H9 (cell line): ENCODE data around the gene NFRKB. TPM values are rescaled to one million over a fixed set of nuclear protein-coding genes. Genes with fewer than 3 reads are reported as not detected.

ENCODE experiments used
- DNase-seq: peaks from one replicate; pipeline ENCODE4 v3.0.0-alpha.2; 2017
- H2AFZ ChIP-seq: one replicate; pipeline ENCODE4 v1.6.1; 2013; ENCODE audit warnings: mild to moderate bottlenecking, low read length, control low read depth, moderate library complexity
- H2AK5ac ChIP-seq: 2 replicates; pipeline ENCODE4 v1.6.1; 2013; ENCODE audit warnings: low read length, control low read depth, mixed read lengths; ENCODE audit not compliant: insufficient read length
- H2BK120ac ChIP-seq: one replicate; pipeline ENCODE4 v1.6.1; 2013; ENCODE audit warnings: low read depth, mild to moderate bottlenecking, low read length, control low read depth, inconsistent platforms; ENCODE audit not compliant: poor library complexity, severe bottlenecking
- H2BK12ac ChIP-seq: 2 replicates; pipeline ENCODE4 v1.6.1; 2013; ENCODE audit warnings: low read length, control low read depth, mixed read lengths, low read depth; ENCODE audit not compliant: insufficient read length
- H2BK15ac ChIP-seq: 2 replicates; pipeline ENCODE4 v1.6.1; 2013; ENCODE audit warnings: low read depth, low read length, control low read depth
- H2BK20ac ChIP-seq: one replicate; pipeline ENCODE4 v1.6.1; 2013; ENCODE audit warnings: low read depth, mild to moderate bottlenecking, low read length, control low read depth, inconsistent platforms; ENCODE audit not compliant: poor library complexity, severe bottlenecking
- H2BK5ac ChIP-seq: 2 replicates; pipeline ENCODE4 v1.6.1; 2013; ENCODE audit warnings: low read length, control low read depth, mixed read lengths; ENCODE audit not compliant: insufficient read length
- H3K14ac ChIP-seq: 2 replicates; pipeline ENCODE4 v1.6.1; 2013; ENCODE audit warnings: low read length, control low read depth; ENCODE audit not compliant: insufficient read depth
- H3K18ac ChIP-seq: 2 replicates; pipeline ENCODE4 v1.6.1; 2013; ENCODE audit warnings: low read depth, mild to moderate bottlenecking, mixed read lengths, low read length, control low read depth; ENCODE audit not compliant: insufficient read length
- H3K23ac ChIP-seq: 2 replicates; pipeline ENCODE4 v1.6.1; 2013; ENCODE audit warnings: low read length, control low read depth, mixed read lengths, low read depth; ENCODE audit not compliant: insufficient read length
- H3K23me2 ChIP-seq: 2 replicates; pipeline ENCODE4 v1.6.1; 2013; ENCODE audit warnings: low read depth, mild to moderate bottlenecking, mixed read lengths, low read length, control low read depth; ENCODE audit not compliant: insufficient read length, poor library complexity, severe bottlenecking
- H3K27ac ChIP-seq: 2 replicates; pipeline ENCODE4 v1.5.1; 2013; ENCODE audit warnings: low read length, control low read depth, mixed read lengths, low read depth; ENCODE audit not compliant: insufficient read length
- H3K27me3 ChIP-seq: 2 replicates; pipeline ENCODE4 v1.6.1; 2013; ENCODE audit warnings: low read length, control low read depth, inconsistent platforms; ENCODE audit not compliant: insufficient read depth
- H3K4ac ChIP-seq: 2 replicates; pipeline ENCODE4 v1.6.1; 2013; ENCODE audit warnings: low read depth, mild to moderate bottlenecking, control low read depth, inconsistent platforms, low read length, moderate library complexity
- H3K4me1 ChIP-seq: 2 replicates; pipeline ENCODE4 v1.6.1; 2013; ENCODE audit warnings: low read length, control low read depth, inconsistent platforms; ENCODE audit not compliant: insufficient read depth
- H3K4me2 ChIP-seq: 2 replicates; pipeline ENCODE4 v1.6.1; 2013; ENCODE audit warnings: low read length, control low read depth, mixed read lengths; ENCODE audit not compliant: insufficient read length, insufficient read depth
- H3K56ac ChIP-seq: 2 replicates; pipeline ENCODE4 v1.6.1; 2013; ENCODE audit warnings: low read depth, mild to moderate bottlenecking, mixed read lengths, low read length, control low read depth; ENCODE audit not compliant: insufficient read length
- H3K79me1 ChIP-seq: 2 replicates; pipeline ENCODE4 v1.6.1; 2013; ENCODE audit warnings: low read depth, mild to moderate bottlenecking, moderate library complexity, low read length, control low read depth, inconsistent platforms; ENCODE audit not compliant: insufficient read depth, poor library complexity, severe bottlenecking
- H3K79me2 ChIP-seq: 2 replicates; pipeline ENCODE4 v1.6.1; 2013; ENCODE audit warnings: low read length, control low read depth, inconsistent platforms; ENCODE audit not compliant: insufficient read depth
- H3K9ac ChIP-seq: 2 replicates; pipeline ENCODE4 v1.6.1; 2013; ENCODE audit warnings: low read length, control low read depth, mixed read lengths; ENCODE audit not compliant: insufficient read length; ENCODE audit errors: extremely low read depth
- H3K9me3 ChIP-seq: one replicate; pipeline ENCODE4 v1.6.1; 2013; ENCODE audit warnings: low read depth, low read length, inconsistent platforms; ENCODE audit not compliant: control insufficient read depth
- H3T11ph ChIP-seq: one replicate; pipeline ENCODE4 v1.6.1; 2013; ENCODE audit warnings: mild to moderate bottlenecking, low read length, control low read depth, inconsistent platforms
- H4K20me1 ChIP-seq: one replicate; pipeline ENCODE4 v1.6.1; 2013; ENCODE audit not compliant: control insufficient read depth, insufficient read length, insufficient read depth
- H4K5ac ChIP-seq: 2 replicates; pipeline ENCODE4 v1.6.1; 2013; ENCODE audit warnings: low read depth, mild to moderate bottlenecking, mixed read lengths, low read length, control low read depth; ENCODE audit not compliant: insufficient read length
- H4K8ac ChIP-seq: replicated peaks from 2 replicates; pipeline ENCODE4 v1.6.1; 2013; ENCODE audit warnings: low read length, control low read depth, mixed read lengths, low read depth; ENCODE audit not compliant: insufficient read length
- H4K91ac ChIP-seq: 2 replicates; pipeline ENCODE4 v1.6.1; 2013; ENCODE audit warnings: low read depth, mild to moderate bottlenecking, moderate library complexity, mixed read lengths, low read length, control low read depth; ENCODE audit not compliant: insufficient read length
- H3K27ac Mint-ChIP-seq, 3 experiments: 2 replicates in 2 of 3; 3 replicates in 1 of 3; pipeline ENCODE4 v1.8.0; 2020 to 2021; ENCODE audit warnings: mixed read lengths in 3 of 3, mild to moderate bottlenecking in 1 of 3, moderate library complexity in 1 of 3
- H3K27me3 Mint-ChIP-seq: 2 replicates; pipeline ENCODE4 v1.8.0; 2021; ENCODE audit warnings: low read depth, mild to moderate bottlenecking, moderate library complexity, mixed read lengths
- H3K36me3 Mint-ChIP-seq, 3 experiments: 2 replicates in 2 of 3; 3 replicates in 1 of 3; pipeline ENCODE4 v1.8.0; 2020 to 2021; ENCODE audit warnings: low read depth in 3 of 3, mixed read lengths in 3 of 3; ENCODE audit not compliant: insufficient read depth in 1 of 3
- H3K4me1 Mint-ChIP-seq, 2 experiments: 2 replicates each; pipeline ENCODE4 v1.8.0; 2020; ENCODE audit warnings: mixed read lengths in 2 of 2
- H3K4me3 Mint-ChIP-seq, 2 experiments: 2 replicates in 1 of 2; 3 replicates in 1 of 2; pipeline ENCODE4 v1.8.0; 2020 to 2021; ENCODE audit warnings: mild to moderate bottlenecking in 2 of 2, mixed read lengths in 2 of 2, moderate library complexity in 1 of 2
- H3K9me3 Mint-ChIP-seq, 2 experiments: 2 replicates in 1 of 2; 3 replicates in 1 of 2; pipeline ENCODE4 v1.8.0; 2020; ENCODE audit warnings: mild to moderate bottlenecking in 2 of 2, mixed read lengths in 2 of 2, moderate library complexity in 1 of 2
- WGBS: extraction: QIAGEN DNeasy Blood & Tissue Kit; methylation state at CpG from one replicate; pipeline ENCODE4 v1.1.7; 2013; ENCODE audit warnings: missing lambda C conversion rate, low lambda C conversion rate, mixed read lengths; ENCODE audit not compliant: insufficient read length; ENCODE audit errors: extremely low coverage; 5-methylcytosine and 5-hydroxymethylcytosine counted together
- total RNA-seq: library from RNA; stranded (reverse); gene quantifications from 2 replicates; pipeline ENCODE4 v1.2.1, GENCODE V29; 2021
- TF ChIP-seq, protein P1 (sequence below): fragments of 200-600 bp; sonication (generic); conservative IDR thresholded peaks from 3 replicates; pipeline ENCODE4 v1.8.0; 2021; ENCODE audit warnings: antibody characterized with exemption, mild to moderate bottlenecking

Gene NFRKB
- total RNA-seq, 1 experiment from 2014 or later = 41.0 TPM

- no peak overlapping the region for H3K27ac ChIP-seq
- H3K9me3 ChIP-seq = no peaks in the 10 kb centered on the region
- no peak overlapping the region for H2AFZ ChIP-seq
- H3K9ac ChIP-seq = no peak overlapping the region
- H3K36me3 Mint-ChIP-seq = peaks cover 57 to 92% (median 86%) of the 10 kb centered on the region in 3 experiments
- no peak overlapping the region for H3K4me3 Mint-ChIP-seq
- no peaks in the 10 kb centered on the region for H3K27me3 Mint-ChIP-seq
- H4K5ac ChIP-seq = no peak overlapping the region
- H4K20me1 ChIP-seq = no peaks in the 10 kb centered on the region
- no peak overlapping the region for H3K23ac ChIP-seq
- no peak overlapping the region for H3K27ac Mint-ChIP-seq
- H3T11ph ChIP-seq = no peak overlapping the region
- H2BK12ac ChIP-seq = no peak overlapping the region
- no peaks in the 10 kb centered on the region for H3K9me3 Mint-ChIP-seq
- H2BK120ac ChIP-seq = no peak overlapping the region
- H2BK20ac ChIP-seq = no peak overlapping the region
- H3K79me1 ChIP-seq = no peaks in the 10 kb centered on the region
- peaks cover 11% of the 10 kb centered on the region in 2 experiments for H3K4me1 Mint-ChIP-seq
- no peaks in the 10 kb centered on the region for H3K23me2 ChIP-seq
- TF ChIP-seq, protein P1, sequence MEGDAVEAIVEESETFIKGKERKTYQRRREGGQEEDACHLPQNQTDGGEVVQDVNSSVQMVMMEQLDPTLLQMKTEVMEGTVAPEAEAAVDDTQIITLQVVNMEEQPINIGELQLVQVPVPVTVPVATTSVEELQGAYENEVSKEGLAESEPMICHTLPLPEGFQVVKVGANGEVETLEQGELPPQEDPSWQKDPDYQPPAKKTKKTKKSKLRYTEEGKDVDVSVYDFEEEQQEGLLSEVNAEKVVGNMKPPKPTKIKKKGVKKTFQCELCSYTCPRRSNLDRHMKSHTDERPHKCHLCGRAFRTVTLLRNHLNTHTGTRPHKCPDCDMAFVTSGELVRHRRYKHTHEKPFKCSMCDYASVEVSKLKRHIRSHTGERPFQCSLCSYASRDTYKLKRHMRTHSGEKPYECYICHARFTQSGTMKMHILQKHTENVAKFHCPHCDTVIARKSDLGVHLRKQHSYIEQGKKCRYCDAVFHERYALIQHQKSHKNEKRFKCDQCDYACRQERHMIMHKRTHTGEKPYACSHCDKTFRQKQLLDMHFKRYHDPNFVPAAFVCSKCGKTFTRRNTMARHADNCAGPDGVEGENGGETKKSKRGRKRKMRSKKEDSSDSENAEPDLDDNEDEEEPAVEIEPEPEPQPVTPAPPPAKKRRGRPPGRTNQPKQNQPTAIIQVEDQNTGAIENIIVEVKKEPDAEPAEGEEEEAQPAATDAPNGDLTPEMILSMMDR = no peak
- H2BK5ac ChIP-seq = no peak overlapping the region
- H3K4me2 ChIP-seq = no peak overlapping the region
- H3K18ac ChIP-seq = no peak overlapping the region
- no peak overlapping the region for H4K91ac ChIP-seq
- H3K4ac ChIP-seq = no peak overlapping the region
- H3K14ac ChIP-seq = no peak overlapping the region
- H3K56ac ChIP-seq = no peak overlapping the region
- peaks cover 2% of the 10 kb centered on the region; the same call in 1 of the 2 replicates for H3K4me1 ChIP-seq
- no peak overlapping the region for H4K8ac ChIP-seq
- DNase-seq = no peak
- no peak overlapping the region for H2BK15ac ChIP-seq
- no peaks in the 10 kb centered on the region for H3K27me3 ChIP-seq
- no CpG with 5 or more reads among the region's 4 CpGs for WGBS
- H2AK5ac ChIP-seq = no peak overlapping the region
- H3K79me2 ChIP-seq = no peaks in the 10 kb centered on the region
These were observed 29.7 kb downstream of the NFRKB start for GRCh38 chr11:129865701-129866100.
